Measurements from ENCODE around the gene SEC14L3.
A peak's percentile ranks its signal among the peaks of the same experiment; 100 is the strongest.
"Not testable (repeated sequence)": the region's sequence is repeated elsewhere in the genome, so short reads cannot be mapped to it uniquely, and the experiment has no call there.

SEC14L3 gene

GRCh38 chr22:30485362-30485988 lies 13.7 kb upstream of the SEC14L3 start:
- DNase-seq (ENCODE audit: low read depth), result peak; percentile 63

- no peak for DNase-seq (ENCODE audit: low read depth)
Measured at GRCh38 chr22:30483169-30483568, 11.4 kb upstream of the SEC14L3 start.

- no peak for DNase-seq (ENCODE audit: low read depth)
Measured at GRCh38 chr22:30481711-30482110, 9.9 kb upstream of the SEC14L3 start.

- DNase-seq (ENCODE audit: low read depth), result no peak
Measured at GRCh38 chr22:30479981-30480380, 8.2 kb upstream of the SEC14L3 start.

GRCh38 chr22:30474683-30475424 lies 3.0 kb upstream of the SEC14L3 start:
- no peak for DNase-seq (ENCODE audit: low read depth)

GRCh38 chr22:30474121-30474520 lies 2.3 kb upstream of the SEC14L3 start:
- no peak for DNase-seq (ENCODE audit: low read depth)

- DNase-seq (ENCODE audit: low read depth), result no peak
Measured at GRCh38 chr22:30472994-30473720, 1.3 kb upstream of the SEC14L3 start.

GRCh38 chr22:30470655-30471054 lies 1.2 kb downstream of the SEC14L3 start:
- no peak for DNase-seq (ENCODE audit: low read depth)

- no peak for DNase-seq (ENCODE audit: low read depth)
Measured at GRCh38 chr22:30469165-30469564, 2.7 kb downstream of the SEC14L3 start.

GRCh38 chr22:30460555-30460954 lies 11.3 kb downstream of the SEC14L3 start:
- not testable (repeated sequence) for DNase-seq (ENCODE audit: low read depth)

- no peak for DNase-seq (ENCODE audit: low read depth)
Measured at GRCh38 chr22:30460147-30460546, 11.7 kb downstream of the SEC14L3 start.

GRCh38 chr22:30459181-30460052 lies 12.4 kb downstream of the SEC14L3 start:
- no peak for DNase-seq (ENCODE audit: low read depth)

- DNase-seq (ENCODE audit: low read depth), result no peak
Measured at GRCh38 chr22:30457981-30458380, 13.8 kb downstream of the SEC14L3 start.

GRCh38 chr22:30455075-30455840 lies 16.6 kb downstream of the SEC14L3 start:
- no peak for DNase-seq (ENCODE audit: low read depth)

GRCh38 chr22:30453731-30454510 lies 17.9 kb downstream of the SEC14L3 start:
- DNase-seq (ENCODE audit: low read depth), result no peak

- no peak for DNase-seq (ENCODE audit: low read depth)
Measured at GRCh38 chr22:30452861-30453260, 19.0 kb downstream of the SEC14L3 start.

- not testable (repeated sequence) for DNase-seq (ENCODE audit: low read depth)
Measured at GRCh38 chr22:30451488-30451887, 20.3 kb downstream of the SEC14L3 start.

- no peak for DNase-seq (ENCODE audit: low read depth)
Measured at GRCh38 chr22:30447656-30448055, 24.2 kb downstream of the SEC14L3 start.

- DNase-seq (ENCODE audit: low read depth), result no peak
Measured at GRCh38 chr22:30445438-30446145, 26.2 kb downstream of the SEC14L3 start.

Data from stimulated activated CD8-positive, alpha-beta memory T cell treated with anti-CD3 and anti-CD28 coated beads, Interleukin-4, amount 100 ng/mL, for 24 hours (primary cell).